Measurements from ENCODE around the gene SLC1A4. TPM values are rescaled to one million over a fixed set of nuclear protein-coding genes. Genes with fewer than 3 reads are reported as not detected.

Gene SLC1A4
- total and polyA plus RNA-seq, 10 of the 15 experiments (the other 5 are each of a cell fraction or from before 2014, with no cell fraction given) = 10.8 to 43.2 (median 27.7) TPM

- TF ChIP-seq BCL3 (IDR thresholded peaks at IDR 0.05; ENCODE audit: borderline replicate concordance, insufficient read depth, low read depth, low read length, poor library complexity, severe bottlenecking) = peak; percentile 50
- TF ChIP-seq, protein P1, sequence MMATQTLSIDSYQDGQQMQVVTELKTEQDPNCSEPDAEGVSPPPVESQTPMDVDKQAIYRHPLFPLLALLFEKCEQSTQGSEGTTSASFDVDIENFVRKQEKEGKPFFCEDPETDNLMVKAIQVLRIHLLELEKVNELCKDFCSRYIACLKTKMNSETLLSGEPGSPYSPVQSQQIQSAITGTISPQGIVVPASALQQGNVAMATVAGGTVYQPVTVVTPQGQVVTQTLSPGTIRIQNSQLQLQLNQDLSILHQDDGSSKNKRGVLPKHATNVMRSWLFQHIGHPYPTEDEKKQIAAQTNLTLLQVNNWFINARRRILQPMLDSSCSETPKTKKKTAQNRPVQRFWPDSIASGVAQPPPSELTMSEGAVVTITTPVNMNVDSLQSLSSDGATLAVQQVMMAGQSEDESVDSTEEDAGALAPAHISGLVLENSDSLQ (IDR thresholded peaks at IDR 0.05) = no peak
- no peak for TF ChIP-seq ZNF384 (IDR thresholded peaks at IDR 0.05; ENCODE audit: borderline replicate concordance, low read depth, low read length)
- TF ChIP-seq SKIL (IDR thresholded peaks at IDR 0.05; ENCODE audit: low read depth, poor library complexity, severe bottlenecking) = peak; percentile 33
- 0 out of 2 replicates have a peak, but pooled peaks have one; percentile 35 for TF ChIP-seq ASH2L (IDR thresholded peaks at IDR 0.05; ENCODE audit: borderline replicate concordance, low read depth)
- peak; percentile 89 for TF ChIP-seq MTA2 (IDR thresholded peaks at IDR 0.05; ENCODE audit: low read depth)
- no peak for TF ChIP-seq YBX1 (IDR thresholded peaks at IDR 0.05)
- TF ChIP-seq SMARCA5 (IDR thresholded peaks at IDR 0.05) = peak; percentile 37; the same call in 1 of the 2 replicates
- no peak for TF ChIP-seq NBN (IDR thresholded peaks at IDR 0.05)
- TF ChIP-seq ATF2 (IDR thresholded peaks at IDR 0.05; ENCODE audit: low read length) = peak; percentile 88
- TF ChIP-seq BACH1 (IDR thresholded peaks at IDR 0.05; ENCODE audit: borderline replicate concordance) = peak; percentile 68; the same call in 1 of the 2 replicates
- TF ChIP-seq HDAC2 (IDR thresholded peaks at IDR 0.05) = no peak
- TF ChIP-seq KAT2A (conservative IDR thresholded peaks at IDR 0.05; ENCODE audit: control insufficient read depth, low read depth, low read length) = no peak
- peak; percentile 41; the same call in 1 of the 2 replicates for TF ChIP-seq POLR2AphosphoS5 (IDR thresholded peaks at IDR 0.05; ENCODE audit: low read length)
Measured at GRCh38 chr2:65053199-65053598, 64.0 kb downstream of the SLC1A4 start (continued).

Data from GM12878 (cell line).